ENCODE data around the gene WDR87. TPM values are rescaled to one million over a fixed set of nuclear protein-coding genes. Genes with fewer than 3 reads are reported as not detected.

Gene WDR87
- total and polyA plus RNA-seq, 2 donors (not counting 3 experiments of a cell fraction or from before 2014, with no cell fraction given) = not detected

GRCh38 chr19:37933937-37934358 is 27.6 kb upstream of the WDR87 start:
- no peak for DNase-seq (ENCODE audit: low read depth, low spot score)

GRCh38 chr19:37932985-37933936 is 26.9 kb upstream of the WDR87 start:
- H3K4me2 ChIP-seq (ENCODE audit: insufficient read depth, low read length) = no peak overlapping the region
- intact Hi-C loops (cut with micrococcal nuclease) = loop anchor here (2.0 to 5.0 kb wide), 2 partner anchors 49 to 70 kb away; no protein-coding TSS in a partner anchor

More at GRCh38 chr19:37933937-37934358, 27.6 kb upstream of the WDR87 start:
- POLR2A ChIA-PET = interaction anchor here (2.2 kb wide), 1 partner anchor 70 kb away, joined by 9 read pairs; no protein-coding TSS in a partner anchor
- dilution Hi-C loops (cut with MboI; ENCODE audit: extremely low pct_ligation_motif_present, low sequenced_read_pairs) = no loop called here
- Histone ChIP-seq H3K4me1 (ENCODE audit: control insufficient read depth, extremely low read depth, insufficient read depth, low read length) (peaks cover 13% of the 10 kb centered on the region), H3K4me2 (ENCODE audit: insufficient read depth, low read length) (no peak overlapping the region), H3K79me2 (ENCODE audit: control insufficient read depth, insufficient read depth, low read length) (peaks cover 64% of the 10 kb centered on the region), H3K27me3 (ENCODE audit: control insufficient read depth in 2 of 2, insufficient read depth in 2 of 2, low read length in 2 of 2) (no peaks in the 10 kb centered on the region), H3K36me3 (ENCODE audit: control insufficient read depth in 2 of 2, extremely low read depth in 1 of 2, insufficient read depth in 2 of 2, low read length in 2 of 2) (no peaks in the 10 kb centered on the region), H2AFZ (ENCODE audit: low read depth, low read length) (no peak overlapping the region), H3K9me1 (replicated peaks; ENCODE audit: control insufficient read depth, extremely low read depth, insufficient read depth, low read length) (no peaks in the 10 kb centered on the region), H4K20me1 (replicated peaks; ENCODE audit: control insufficient read depth, extremely low read depth, insufficient read depth, low read length) (no peaks in the 10 kb centered on the region), H3K9ac (replicated peaks; ENCODE audit: extremely low read depth, insufficient read depth, low read length) (no peak overlapping the region), H3K9me3 (replicated peaks; ENCODE audit: control insufficient read depth, insufficient read depth, low read length) (no peaks in the 10 kb centered on the region), H3K4me3 (replicated peaks in 1 of 3; ENCODE audit: insufficient read depth in 1 of 3, low read depth in 1 of 3, low read length in 3 of 3) (no peak overlapping the region), H3K27ac (ENCODE audit: insufficient read depth, low read depth, low read length) (no peak overlapping the region)
- intact Hi-C loops (cut with micrococcal nuclease) = loop anchor here (2.0 to 5.0 kb wide), 2 partner anchors 48 to 69 kb away; no protein-coding TSS in a partner anchor
- CTCF ChIA-PET = interaction anchor here (1.4 kb wide), 1 partner anchor 9 kb away, joined by 3 read pairs; no protein-coding TSS in a partner anchor
- no peak for FAIRE-seq
- BruUV-seq (replicated peaks) = no TSS peak
- TF ChIP-seq MAX (IDR thresholded peaks at IDR 0.05; ENCODE audit: insufficient read depth, insufficient read length) = no peak
- no peak for TF ChIP-seq GATA2 (IDR thresholded peaks at IDR 0.05; ENCODE audit: insufficient read depth, insufficient read length, low read depth, low read length)
- TF ChIP-seq POLR2A (IDR thresholded peaks at IDR 0.05; ENCODE audit: low read depth, low read length) = no peak

More at GRCh38 chr19:37932985-37933936, 26.9 kb upstream of the WDR87 start:
- Histone ChIP-seq H3K9ac (replicated peaks; ENCODE audit: extremely low read depth, insufficient read depth, low read length) (no peak overlapping the region), H3K4me3 (replicated peaks in 1 of 3; ENCODE audit: insufficient read depth in 1 of 3, low read depth in 1 of 3, low read length in 3 of 3) (no peak overlapping the region), H3K36me3 (ENCODE audit: control insufficient read depth in 2 of 2, extremely low read depth in 1 of 2, insufficient read depth in 2 of 2, low read length in 2 of 2) (no peaks in the 10 kb centered on the region), H2AFZ (ENCODE audit: low read depth, low read length) (no peak overlapping the region), H3K27me3 (ENCODE audit: control insufficient read depth in 2 of 2, insufficient read depth in 2 of 2, low read length in 2 of 2) (no peaks in the 10 kb centered on the region), H3K9me1 (replicated peaks; ENCODE audit: control insufficient read depth, extremely low read depth, insufficient read depth, low read length) (no peaks in the 10 kb centered on the region), H3K79me2 (ENCODE audit: control insufficient read depth, insufficient read depth, low read length) (peaks cover 69% of the 10 kb centered on the region), H3K9me3 (replicated peaks; ENCODE audit: control insufficient read depth, insufficient read depth, low read length) (no peaks in the 10 kb centered on the region), H3K4me1 (ENCODE audit: control insufficient read depth, extremely low read depth, insufficient read depth, low read length) (peaks cover 13% of the 10 kb centered on the region), H4K20me1 (replicated peaks; ENCODE audit: control insufficient read depth, extremely low read depth, insufficient read depth, low read length) (no peaks in the 10 kb centered on the region), H3K27ac (ENCODE audit: insufficient read depth, low read depth, low read length) (no peak overlapping the region)
- ChIA-PET CTCF (interaction anchor here (0.9 to 1.4 kb wide), 4 partner anchors 9 to 209 kb away, joined by 3 to 5 read pairs (median 4); no protein-coding TSS in a partner anchor), POLR2A (interaction anchor here (2.2 kb wide), 1 partner anchor 71 kb away, joined by 9 read pairs; no protein-coding TSS in a partner anchor)
- dilution Hi-C loops (cut with MboI; ENCODE audit: extremely low pct_ligation_motif_present, low sequenced_read_pairs) = no loop called here
- FAIRE-seq = no peak
- peak; percentile 24 for DNase-seq (ENCODE audit: low read depth, low spot score)
- TF ChIP-seq GATA2 (IDR thresholded peaks at IDR 0.05; ENCODE audit: insufficient read depth, insufficient read length, low read depth, low read length) (no peak), FOS (IDR thresholded peaks at IDR 0.05; ENCODE audit: borderline replicate concordance, insufficient read depth, low read length) (peak; percentile 63)
- no TSS peak for BruUV-seq (replicated peaks)

Data from endothelial cell of umbilical vein (primary cell).